Hematopoietic multipotent progenitor cell treated with erythropoietin and hydrocortisone succinate and interleukin-3 and kit ligand, for 4 days (in vitro differentiated cells): ENCODE measurements around the gene PTPRF.
"Not testable (repeated sequence)": the region's sequence is repeated elsewhere in the genome, so short reads cannot be mapped to it uniquely, and the experiment has no call there.

ENCODE experiments used
- DNase-seq: peaks from one replicate; pipeline ENCODE4 v3.0.0-alpha.2; 2015

The PTPRF gene

DNA sequence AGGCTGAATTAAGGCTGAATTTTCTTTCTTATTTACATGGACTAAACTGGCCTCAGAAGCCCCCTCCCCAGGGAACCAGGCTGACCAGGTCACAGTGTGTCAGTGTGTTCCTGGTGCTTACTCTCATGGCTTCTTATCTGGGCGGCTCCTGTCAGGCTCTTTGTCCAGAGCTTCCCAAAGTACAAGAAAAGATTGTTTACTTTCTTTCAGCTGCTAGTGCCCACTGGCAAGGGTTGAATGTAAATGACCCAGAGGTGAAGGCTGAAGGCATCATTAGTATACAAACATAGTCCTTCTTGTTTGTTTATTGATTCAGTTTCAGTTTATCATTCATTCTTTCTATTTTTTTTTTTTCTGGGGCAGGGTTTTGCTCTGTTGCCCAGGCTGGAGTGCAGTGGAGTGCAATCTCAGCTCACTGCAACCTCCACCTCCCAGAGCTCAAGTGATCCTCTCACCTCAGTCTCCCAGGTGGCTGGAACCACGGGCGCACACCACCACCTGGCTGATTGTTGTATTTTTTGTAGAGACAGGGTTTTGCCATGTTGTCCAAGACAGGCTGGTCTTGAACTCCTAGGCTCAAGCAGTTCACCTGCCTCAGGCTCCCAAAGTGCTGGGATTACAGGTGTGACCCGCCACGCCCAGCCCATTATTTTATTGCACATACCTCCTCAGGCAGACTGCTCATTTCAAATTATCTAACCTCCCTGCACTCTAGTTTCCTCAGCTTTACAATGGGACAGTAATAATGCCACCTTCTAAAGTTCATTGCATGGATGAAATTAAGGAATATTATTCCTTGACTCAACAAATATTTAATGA is 109.5 kb downstream of the PTPRF start:
- DNase-seq = no peak

DNA sequence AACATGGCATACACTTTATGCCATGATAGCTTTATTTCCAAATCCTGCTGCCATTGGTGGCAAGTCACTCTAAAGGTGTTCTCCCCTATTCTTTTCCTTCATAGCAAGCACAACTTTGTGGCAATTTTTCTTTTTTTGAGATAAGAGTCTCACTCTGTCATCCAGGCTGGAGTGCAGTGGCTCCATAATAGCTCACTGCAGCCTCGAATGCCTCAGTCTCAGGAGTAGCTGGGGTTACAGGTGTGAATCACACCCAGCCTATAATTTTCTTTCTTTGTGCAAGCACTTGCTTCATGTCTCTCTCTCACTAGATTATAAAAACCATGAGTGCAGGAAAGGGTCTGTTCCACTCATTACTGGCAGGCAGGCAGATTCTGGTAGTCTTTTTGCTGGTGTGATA is 113.9 kb downstream of the PTPRF start:
- DNase-seq = no peak

DNA sequence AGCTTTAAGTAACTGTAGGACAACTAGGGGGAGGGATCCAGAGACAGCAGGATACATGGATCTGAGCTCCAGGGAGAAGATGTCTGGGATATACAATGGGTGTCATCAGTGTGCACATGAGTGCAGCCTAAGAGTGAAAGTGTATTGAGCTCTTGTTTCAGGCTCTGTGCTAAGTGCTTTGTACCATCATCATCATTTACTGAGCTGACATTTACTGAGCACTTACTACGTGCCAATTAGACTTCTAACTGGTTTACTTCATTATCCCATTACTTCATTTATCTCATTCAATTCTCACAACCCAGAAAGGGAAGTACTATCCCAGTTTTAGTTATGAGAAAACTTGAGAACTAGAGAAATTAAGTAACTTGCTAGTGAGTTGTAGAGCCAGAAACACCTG is 114.8 kb downstream of the PTPRF start:
- DNase-seq = no peak

DNA sequence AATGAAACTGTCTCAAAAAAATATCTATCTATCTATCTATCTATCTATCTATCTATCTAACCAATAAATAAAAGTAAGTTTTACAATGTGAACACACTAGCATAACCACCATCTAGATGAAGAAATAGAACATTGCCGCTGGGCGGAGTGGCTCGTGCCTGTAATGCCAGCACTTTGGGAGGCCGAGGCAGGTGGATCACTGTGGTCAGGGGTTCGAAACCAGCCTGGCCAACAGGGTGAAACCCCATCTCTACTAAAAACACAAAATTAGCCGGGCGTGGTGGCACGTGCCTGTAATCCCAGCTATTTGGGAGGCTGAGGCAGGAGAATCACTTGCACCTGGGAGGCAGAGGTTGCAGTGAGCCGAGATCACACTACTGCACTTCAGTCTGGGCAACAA is 116.6 kb downstream of the PTPRF start:
- DNase-seq = not testable (repeated sequence)

DNA sequence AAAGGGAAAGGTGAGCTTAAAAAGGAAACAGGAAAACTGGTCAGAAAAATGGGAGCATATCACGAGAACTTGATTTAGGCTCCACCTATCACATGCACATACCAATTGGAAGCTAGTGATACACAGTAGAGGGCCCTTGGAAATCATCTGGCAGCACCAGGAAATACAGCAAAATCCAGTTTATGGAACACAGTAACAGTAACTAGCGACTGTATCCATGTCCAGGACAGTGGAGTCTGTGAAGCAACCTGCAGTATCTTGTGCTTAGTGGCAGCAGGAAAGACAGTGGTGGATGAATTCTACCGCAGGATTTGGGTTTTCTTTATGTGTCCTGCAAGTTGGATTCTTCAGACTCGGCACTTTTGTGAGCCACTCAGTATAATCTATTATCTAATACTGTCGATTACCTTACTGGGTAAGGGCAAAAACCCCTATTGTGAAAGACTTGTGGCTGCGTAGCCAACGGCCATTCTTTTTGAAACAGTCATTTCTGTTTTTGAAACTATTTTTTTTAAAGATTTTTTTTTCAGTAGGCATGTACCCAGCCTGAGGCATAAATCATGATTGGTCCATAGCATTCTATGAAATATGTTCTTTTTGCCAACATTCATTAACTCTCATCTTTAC is 117.7 kb downstream of the PTPRF start:
- peak; percentile 64 for DNase-seq

DNA sequence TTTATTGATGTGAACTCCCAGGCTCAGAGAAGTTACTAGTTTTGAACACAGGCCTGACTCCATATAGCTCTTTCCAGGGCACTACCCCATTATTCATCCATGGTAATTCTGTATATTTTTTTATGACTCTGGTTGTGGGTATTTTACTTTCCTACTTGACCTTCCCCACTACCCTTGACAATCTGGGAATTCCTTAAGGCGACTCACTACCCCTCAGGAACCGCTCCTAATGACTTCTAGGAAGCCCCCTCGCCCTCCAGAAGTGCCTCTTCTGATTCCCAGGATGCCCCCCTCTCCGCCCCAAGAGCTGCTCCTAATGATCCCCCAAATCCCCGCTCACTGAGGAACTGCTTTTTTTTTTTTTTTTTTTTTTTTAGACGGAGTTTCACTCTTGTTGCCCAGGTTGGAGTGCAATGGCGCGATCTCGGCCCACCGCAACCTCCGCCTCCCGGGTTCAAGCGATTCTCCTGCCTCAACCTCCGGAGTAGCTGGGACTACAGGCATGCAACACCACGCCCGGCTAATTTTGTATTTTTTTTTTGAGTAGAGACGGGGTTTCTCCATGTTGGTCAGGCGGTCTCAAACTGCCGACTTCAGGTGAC is 118.3 kb downstream of the PTPRF start:
- no peak for DNase-seq

DNA sequence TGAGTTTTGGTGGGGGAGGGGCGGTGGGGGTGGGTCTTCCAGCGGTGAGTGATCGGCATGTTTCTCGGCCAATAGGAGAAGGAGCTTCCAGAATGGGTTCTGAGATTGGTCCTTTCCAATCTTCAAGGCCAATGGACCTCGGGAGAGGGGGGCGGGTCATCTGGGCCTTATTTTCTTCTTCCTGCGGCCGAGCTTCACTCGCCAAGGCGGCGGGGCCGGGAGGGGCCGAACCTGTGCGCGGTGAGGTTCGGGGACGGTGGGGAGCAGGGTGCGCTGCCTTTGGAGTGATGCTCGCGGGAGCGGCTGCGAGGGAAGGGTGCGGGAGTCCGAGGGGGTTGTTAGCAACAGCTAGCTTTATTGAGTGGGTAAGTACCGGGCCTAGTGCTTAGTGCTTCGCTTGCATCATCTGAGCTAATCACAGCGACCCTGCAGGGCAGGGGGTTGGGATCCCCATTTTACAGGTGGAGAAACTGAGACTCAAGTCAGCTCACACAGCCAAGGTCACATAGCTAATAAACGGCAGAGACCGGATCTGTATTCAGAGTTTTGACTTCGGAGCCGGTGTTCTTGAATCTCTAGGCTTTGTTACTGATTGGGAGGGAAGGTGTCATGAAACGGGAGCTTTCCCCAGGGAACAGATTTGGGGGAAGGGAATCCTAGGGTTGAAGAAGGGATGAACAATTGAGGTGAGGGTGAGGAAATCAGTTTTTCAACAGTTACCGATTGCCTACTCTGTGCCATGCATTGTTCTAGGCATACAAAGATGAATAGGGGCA is 119.8 kb downstream of the PTPRF start:
- peak; percentile 99 for DNase-seq

DNA sequence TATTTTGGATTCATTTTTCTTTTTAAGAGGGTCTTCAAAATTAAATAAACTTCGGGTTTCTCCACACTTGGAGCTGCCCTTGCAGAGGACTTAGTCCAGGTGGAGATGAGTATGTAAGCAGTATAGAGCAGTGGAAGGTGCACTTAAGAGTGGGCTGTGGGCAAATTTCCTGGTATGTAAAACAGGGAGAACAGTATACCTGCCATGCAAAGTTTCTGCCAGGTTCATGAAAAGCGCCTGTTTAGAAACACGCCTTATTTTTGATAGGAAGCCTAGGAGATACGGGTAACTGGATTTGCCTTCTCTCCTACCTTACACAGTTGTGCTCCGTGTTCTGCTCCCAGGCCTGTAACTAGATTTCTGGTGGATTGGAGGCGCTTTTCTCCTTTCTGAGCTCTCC is 120.5 kb downstream of the PTPRF start:
- no peak for DNase-seq

DNA sequence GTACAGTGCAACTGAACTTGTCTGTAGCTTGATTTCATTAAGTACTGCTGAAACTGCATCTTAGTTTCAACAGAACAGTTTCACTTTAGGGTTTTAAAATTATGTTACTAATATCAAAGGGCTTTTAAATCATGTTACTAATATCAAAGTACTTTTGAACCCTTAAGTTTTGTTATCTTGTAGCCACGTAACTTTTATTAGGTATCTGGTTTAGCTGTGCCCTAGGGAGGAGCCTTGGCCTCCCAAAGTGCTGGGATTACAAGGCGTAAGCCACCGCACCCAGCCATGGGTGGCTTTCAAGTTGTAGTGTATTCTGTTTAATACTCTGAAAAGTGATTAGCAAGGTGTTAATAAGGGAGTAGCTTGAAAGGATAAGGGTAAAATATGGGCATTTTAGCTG is 121.2 kb downstream of the PTPRF start:
- no peak for DNase-seq

DNA sequence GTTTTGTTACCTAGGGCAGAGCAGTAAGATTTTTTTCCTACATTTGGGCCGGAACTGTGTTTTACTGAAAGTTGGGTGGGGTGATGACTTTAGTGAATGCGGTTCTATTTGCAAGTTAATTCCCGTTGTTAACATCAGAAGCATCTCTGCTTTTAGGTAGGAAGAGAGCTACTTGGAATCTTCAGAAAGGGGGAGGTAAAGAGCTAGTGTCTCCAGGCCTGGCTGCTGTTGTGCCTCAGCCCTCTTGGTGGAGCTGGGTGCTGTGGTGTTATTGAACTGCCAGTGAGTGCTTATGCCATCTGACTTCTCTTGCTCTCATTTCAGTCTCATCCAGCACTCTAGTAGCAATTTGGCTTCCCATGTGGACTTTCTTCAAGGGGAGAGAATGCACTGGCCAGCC is 122.7 kb downstream of the PTPRF start:
- DNase-seq = peak; percentile 83

DNA sequence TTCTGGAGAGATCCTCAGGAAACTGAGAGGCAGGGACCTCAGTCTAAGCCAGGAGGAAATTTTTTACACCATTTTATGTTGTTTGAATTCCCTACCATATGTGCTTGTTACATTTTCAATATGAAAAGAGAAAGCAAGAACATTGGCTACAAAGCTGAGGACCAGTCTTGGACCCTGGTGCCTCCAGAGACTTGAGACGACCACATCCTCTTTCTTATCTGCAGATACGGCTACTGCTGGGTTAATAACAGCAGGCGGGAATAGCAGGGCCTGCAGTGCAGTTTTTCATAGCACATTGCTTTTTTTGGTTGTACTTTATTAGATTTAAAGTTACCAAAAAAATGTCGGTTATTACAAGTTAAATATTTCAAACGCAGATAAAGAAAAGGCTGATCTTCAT is 123.2 kb downstream of the PTPRF start:
- DNase-seq = peak; percentile 90

DNA sequence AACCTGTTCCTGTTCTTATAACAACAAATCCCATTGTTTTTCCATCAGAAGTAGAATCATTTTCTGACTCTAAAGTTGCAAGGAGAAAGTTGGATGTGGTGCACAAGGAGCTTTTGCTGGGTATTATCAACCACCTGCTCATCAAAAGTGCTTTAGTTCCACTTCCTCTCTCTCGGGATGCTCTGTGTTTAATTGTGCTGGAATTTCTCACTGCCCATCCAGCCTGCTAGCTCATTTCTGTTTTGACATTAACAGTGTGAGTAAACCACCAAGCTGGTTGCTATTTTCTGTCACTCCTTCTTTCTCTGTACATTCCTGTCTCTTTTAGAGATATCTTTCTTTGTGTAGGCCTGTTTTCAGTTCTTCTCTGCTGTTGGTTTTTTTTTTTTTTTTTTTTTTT is 125.3 kb downstream of the PTPRF start:
- no peak for DNase-seq

DNA sequence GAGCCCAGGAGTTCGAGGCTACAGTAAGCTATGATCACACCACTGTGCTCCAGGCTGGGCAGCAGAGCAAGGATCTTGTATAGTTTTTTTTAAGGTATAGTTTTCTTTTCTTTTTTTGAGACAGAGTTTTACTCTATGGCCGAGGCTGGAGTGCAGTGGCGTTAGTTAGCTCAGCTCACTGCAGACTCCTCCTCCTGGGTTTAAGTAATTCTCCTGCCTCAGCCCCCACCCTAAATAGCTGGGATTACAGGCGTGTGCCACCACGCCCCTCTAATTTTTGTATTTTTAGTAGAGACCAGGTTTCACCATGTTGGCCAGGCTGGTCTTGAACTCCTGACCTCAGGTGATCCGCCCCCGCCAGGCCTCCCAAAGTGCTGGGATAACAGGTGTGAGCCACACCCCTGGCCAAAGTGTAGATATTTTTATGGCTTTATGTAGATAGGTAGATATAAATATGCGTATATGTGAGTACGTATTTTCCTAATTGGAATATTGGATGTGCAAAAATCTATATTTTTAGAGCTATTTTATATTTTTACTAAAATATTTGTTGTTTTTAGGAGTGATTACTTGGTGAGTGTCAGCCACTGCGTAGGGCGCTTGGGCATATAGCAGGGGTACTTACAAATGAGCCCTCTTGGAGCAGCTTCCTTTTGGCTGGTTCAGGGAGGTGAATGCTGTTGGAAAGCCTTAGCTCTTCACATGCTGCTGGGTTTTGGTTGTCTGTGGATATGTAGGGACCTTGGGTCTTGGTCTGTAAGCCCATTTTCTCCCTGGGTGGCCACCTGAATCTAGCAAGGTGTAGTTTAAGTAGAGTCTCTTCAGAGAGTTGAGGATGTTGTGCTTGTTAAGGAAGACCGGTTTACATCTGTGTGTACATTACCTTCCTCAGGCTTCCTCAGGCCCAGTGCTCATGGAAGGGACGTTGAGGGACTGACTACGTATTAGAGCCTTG is 128.8 kb downstream of the PTPRF start:
- DNase-seq = no peak

DNA sequence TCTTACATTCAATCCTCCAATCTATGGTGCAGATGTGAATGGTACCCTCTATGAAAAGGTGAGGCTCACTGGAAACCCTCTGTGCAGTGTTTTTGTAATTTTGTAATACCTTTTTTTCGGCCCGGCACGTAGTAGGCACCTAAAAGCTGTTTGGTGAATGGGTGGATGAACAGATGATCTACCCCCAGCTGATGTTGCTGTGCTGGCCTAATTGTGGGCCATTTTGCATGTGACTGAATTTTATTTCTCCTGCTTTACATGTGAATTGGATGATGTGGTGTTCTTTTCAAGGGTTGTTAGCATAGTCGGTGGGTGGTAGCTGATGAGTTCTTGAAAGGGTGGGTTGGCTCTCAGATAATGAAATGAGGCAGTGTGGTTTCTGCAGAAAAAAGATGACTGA is 129.7 kb downstream of the PTPRF start:
- no peak for DNase-seq

DNA sequence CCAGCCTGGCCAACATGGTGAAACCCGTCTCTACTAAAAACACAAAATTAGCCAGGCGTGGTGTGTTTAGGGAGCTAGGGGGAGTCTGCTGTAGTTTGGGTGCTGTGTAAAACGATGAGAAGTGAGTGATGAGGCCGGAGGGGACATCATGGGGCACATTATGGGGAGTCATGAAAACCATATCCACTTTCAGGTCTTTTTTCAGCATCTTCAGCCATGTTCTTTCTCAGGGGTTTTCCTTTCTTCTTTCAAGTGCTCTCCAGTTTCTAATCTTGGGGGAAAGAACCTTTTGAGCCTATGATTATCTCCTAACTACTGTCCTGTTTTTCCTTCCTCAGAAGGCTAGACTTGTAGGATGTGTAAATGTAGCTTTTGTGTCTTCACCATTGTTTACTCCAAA is 133.7 kb downstream of the PTPRF start:
- DNase-seq = no peak

DNA sequence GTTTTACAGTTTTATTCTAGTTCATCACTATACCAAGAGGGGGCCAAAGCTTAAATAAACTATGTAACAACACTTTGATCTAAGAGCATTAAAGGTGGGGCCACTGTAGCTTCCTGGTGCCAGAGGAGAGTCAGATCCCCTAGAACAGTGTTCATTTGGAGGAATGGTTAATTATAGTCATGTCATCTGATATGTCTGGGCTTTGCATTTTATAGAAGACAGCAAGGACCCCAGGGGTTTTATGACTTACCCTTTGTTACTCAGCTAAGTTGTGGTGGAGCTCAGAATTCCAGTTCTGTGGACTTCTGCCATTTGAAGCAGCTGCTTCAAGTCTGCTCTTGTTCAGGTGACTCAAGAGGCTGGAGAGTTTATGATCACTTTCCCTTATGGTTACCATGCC is 135.9 kb downstream of the PTPRF start:
- DNase-seq = no peak

DNA sequence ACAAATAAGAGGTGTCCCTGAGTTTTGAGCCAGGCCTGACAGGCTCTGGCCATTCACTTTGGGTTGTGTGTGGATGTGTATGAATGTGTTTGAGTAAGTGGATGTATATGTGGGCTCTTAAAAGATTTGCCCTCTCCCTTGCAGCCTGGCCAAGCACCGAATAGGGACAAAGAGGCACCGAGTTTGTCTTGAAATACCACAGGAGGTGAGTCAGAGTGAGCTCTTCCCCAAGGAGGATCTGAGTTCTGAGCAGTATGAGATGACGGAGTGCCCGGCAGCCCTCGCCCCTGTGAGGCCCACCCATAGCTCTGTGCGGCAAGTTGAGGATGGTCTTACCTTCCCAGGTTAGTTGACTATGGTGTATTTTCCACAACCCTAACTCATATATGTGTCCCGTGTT is 138.3 kb downstream of the PTPRF start:
- no peak for DNase-seq

DNA sequence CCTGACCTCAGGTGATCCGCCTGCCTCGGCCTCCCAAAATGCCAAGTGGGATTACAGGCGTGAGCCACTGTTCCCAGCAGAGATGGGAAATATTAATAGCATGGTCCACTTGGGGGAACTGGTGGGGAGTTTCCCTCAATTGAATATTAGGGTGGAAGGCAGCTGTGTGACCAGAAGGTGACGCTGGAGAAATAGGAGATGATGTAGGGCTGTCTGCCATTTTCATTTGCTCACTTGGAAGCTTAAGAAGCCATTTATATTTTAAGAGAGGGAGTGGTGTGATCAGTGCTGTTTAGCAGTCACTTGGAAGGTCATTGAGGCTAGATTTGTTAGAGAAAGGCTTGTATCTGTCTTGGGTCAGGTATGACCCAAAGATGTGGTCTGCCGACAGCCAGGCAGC is 139.2 kb downstream of the PTPRF start:
- DNase-seq = no peak

DNA sequence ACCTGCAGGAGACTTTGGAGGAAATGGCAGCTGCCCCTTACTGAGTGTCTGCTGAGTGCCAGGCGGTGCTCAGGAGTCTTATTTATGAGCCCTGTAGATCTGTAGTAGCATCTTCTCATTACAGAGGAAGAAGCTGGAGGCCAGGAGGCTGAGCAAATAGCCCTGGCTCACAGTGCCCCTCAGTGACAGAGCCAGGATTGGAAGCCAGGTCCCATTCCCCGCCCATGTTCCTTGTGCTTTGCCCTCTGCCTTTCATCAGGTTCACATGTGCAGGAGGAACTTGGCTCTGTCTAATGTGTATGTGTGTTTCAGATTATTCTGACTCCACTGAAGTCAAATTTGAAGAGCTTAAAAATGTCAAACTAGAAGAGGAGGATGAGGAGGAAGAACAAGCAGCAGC is 140.5 kb downstream of the PTPRF start:
- no peak for DNase-seq

DNA sequence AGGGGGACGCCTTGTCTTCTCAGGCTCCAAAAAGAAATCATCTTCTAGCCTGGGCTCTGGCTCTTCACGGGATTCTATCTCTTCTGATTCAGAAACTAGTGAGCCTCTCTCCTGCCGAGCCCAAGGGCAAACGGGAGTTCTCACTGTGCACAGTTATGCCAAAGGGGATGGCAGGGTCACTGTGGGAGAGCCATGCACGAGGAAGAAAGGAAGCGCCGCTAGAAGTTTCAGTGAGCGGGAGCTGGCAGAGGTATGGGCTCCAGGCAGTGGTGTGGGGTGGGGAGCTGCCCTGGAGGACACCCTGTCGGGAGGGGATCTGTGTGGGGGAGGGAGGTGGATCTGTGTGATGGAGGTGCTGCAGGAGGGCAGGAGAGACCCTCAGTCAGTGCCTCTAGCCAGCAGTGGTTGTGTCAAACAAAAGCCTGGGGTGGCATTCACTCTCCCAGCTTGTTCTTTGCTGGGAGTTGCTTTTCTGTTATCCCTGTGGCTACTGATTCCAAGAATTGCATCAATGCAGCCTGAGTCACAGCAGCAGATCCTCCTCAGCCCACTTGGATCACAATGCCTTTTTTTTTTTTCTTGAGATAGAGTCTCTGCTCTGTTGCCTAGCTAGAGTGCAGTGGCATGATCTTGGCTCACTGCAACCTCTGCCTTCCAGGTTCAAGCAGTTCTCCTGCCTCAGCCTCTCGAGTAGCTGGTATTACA is 141.1 kb downstream of the PTPRF start:
- no peak for DNase-seq

DNA sequence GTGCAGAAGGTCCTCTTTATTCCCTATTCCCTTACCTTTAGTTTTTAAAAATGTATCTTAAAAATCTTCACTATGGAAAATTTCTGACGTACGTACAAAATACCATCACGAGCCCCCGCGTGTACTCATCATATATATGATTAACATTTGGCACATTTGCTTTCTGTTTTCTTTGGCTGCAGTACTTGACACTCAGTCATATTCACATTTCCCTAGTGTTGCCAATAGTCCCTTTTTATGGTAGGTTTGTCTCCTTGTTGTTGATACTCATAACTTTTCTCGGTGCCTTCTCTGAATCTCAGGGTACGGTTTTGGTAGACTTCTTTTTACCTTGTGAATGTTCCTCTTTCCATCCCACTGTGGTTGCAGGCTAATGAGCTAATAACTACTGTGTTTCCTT is 142.6 kb downstream of the PTPRF start:
- no peak for DNase-seq
